HepG2 (cell line): ENCODE measurements around the gene OPRL1. TPM values are rescaled to one million over a fixed set of nuclear protein-coding genes. Genes with fewer than 3 reads are reported as not detected.

Source experiments
- FOXO1 ChIP-seq: sonication (generic); formaldehyde crosslinking; IDR thresholded peaks from 2 replicates; pipeline ENCODE4 v1.4.0; 2020; ENCODE audit warnings: missing genetic modification reagents
- GPN1 ChIP-seq: sonication (generic); formaldehyde crosslinking; IDR thresholded peaks from 2 replicates; pipeline ENCODE4 v1.5.1; 2020; ENCODE audit warnings: missing genetic modification reagents, borderline replicate concordance
- HDAC1 ChIP-seq: sonication (generic); formaldehyde crosslinking; IDR thresholded peaks from 2 replicates; pipeline ENCODE4 v1.5.1; 2020; ENCODE audit warnings: mild to moderate bottlenecking, missing genetic modification reagents
- HINFP ChIP-seq: sonication (generic); formaldehyde crosslinking; IDR thresholded peaks from 2 replicates; pipeline ENCODE4 v1.4.0; 2020; ENCODE audit warnings: low read depth, mild to moderate bottlenecking, missing genetic modification reagents
- KMT2A ChIP-seq: sonication (generic); formaldehyde crosslinking; IDR thresholded peaks from 2 replicates; pipeline ENCODE4 v1.4.0; 2020; ENCODE audit warnings: missing genetic modification reagents
- LBX2 ChIP-seq: sonication (generic); formaldehyde crosslinking; IDR thresholded peaks from 2 replicates; pipeline ENCODE4 v1.5.0; 2020; ENCODE audit warnings: missing genetic modification reagents, mild to moderate bottlenecking, borderline replicate concordance
- SIX1 ChIP-seq: sonication (generic); formaldehyde crosslinking; IDR thresholded peaks from 2 replicates; pipeline ENCODE4 v1.4.0; 2020; ENCODE audit warnings: missing genetic modification reagents, borderline replicate concordance
- SMAD1 ChIP-seq: sonication (generic); formaldehyde crosslinking; IDR thresholded peaks from 2 replicates; pipeline ENCODE4 v1.4.0; 2020; ENCODE audit warnings: missing genetic modification reagents, low read depth, mild to moderate bottlenecking, borderline replicate concordance
- SMAD3 ChIP-seq: sonication (generic); formaldehyde crosslinking; IDR thresholded peaks from 2 replicates; pipeline ENCODE4 v1.4.0; 2020; ENCODE audit warnings: missing genetic modification reagents
- XRCC5 ChIP-seq: fragments of 200-400 bp; formaldehyde crosslinking; optimal IDR thresholded peaks from 2 replicates; pipeline ENCODE3; 2017; ENCODE audit warnings: mild to moderate bottlenecking, low read length
- ZBTB4 ChIP-seq: sonication (generic); formaldehyde crosslinking; IDR thresholded peaks from 2 replicates; pipeline ENCODE4 v1.4.0; 2020; ENCODE audit warnings: missing genetic modification reagents, mild to moderate bottlenecking, borderline replicate concordance
- ZBTB44 ChIP-seq: sonication (generic); formaldehyde crosslinking; IDR thresholded peaks from 2 replicates; pipeline ENCODE4 v1.4.0; 2020; ENCODE audit warnings: missing genetic modification reagents
- ZNF282 ChIP-seq: fragments of 450-650 bp; IDR thresholded peaks from 2 replicates; pipeline ENCODE4 v1.6.1; 2018; ENCODE audit not compliant: partially characterized antibody
- ZNF3 ChIP-seq: IDR thresholded peaks from 2 replicates; pipeline ENCODE4 v1.7.0; 2017; ENCODE audit warnings: inconsistent platforms
- ZNF33A ChIP-seq: sonication (generic); formaldehyde crosslinking; IDR thresholded peaks from 2 replicates; pipeline ENCODE4 v1.5.1; 2020; ENCODE audit warnings: missing genetic modification reagents, mild to moderate bottlenecking, moderate library complexity, borderline replicate concordance
- ZNF709 ChIP-seq: sonication (generic); formaldehyde crosslinking; IDR thresholded peaks from 2 replicates; pipeline ENCODE4 v1.5.0; 2020; ENCODE audit warnings: mild to moderate bottlenecking, missing genetic modification reagents
- ZNF777 ChIP-seq: sonication (generic); formaldehyde crosslinking; IDR thresholded peaks from 2 replicates; pipeline ENCODE4 v1.4.0; 2020; ENCODE audit warnings: missing genetic modification reagents
- ZNF782 ChIP-seq: sonication (generic); formaldehyde crosslinking; IDR thresholded peaks from 2 replicates; pipeline ENCODE4 v1.4.0; 2020; ENCODE audit warnings: missing genetic modification reagents, mild to moderate bottlenecking, borderline replicate concordance
- polyA plus RNA-seq, 8 experiments: library from polyadenylated mRNA; depleted of rRNA in 3 of 8; stranded (reverse) in 7 of 8; unstranded in 1 of 8; fragments of >200 nt; fragmentation: Illumina TruSeq in 4 of 8; extraction: Trizol in 4 of 8; gene quantifications; 2 replicates each; pipeline versions ENCODE4 v1.2.1 to v1.2.3, GENCODE V29; 2011 to 2016; ENCODE audit warnings: low read depth in 4 of 8, missing spikeins in 1 of 8, mixed read lengths in 1 of 8; ENCODE audit not compliant: insufficient read depth in 1 of 8
- total RNA-seq, 5 experiments: library from RNA; depleted of rRNA; stranded (reverse); fragments of >200 nt; fragmentation: Illumina TruSeq; extraction: Trizol; gene quantifications; 2 replicates each; pipeline ENCODE4 v1.2.3, GENCODE V29; 2016; ENCODE audit warnings: low read depth in 1 of 5
- TF ChIP-seq, protein P1 (sequence below): sonication (generic); formaldehyde crosslinking; IDR thresholded peaks from 2 replicates; pipeline ENCODE4 v1.8.1; 2022; ENCODE audit warnings: low read depth, mild to moderate bottlenecking, missing genetic modification reagents
- TF ChIP-seq, protein P2 (sequence below): IDR thresholded peaks from 2 replicates; pipeline ENCODE4 v1.6.1; 2016; ENCODE audit warnings: low read depth

Gene OPRL1
- total and polyA plus RNA-seq, 2 of the 13 experiments (the other 11 are each of a cell fraction or from before 2014, with no cell fraction given) = 0.35 to 0.71 TPM

DNA sequence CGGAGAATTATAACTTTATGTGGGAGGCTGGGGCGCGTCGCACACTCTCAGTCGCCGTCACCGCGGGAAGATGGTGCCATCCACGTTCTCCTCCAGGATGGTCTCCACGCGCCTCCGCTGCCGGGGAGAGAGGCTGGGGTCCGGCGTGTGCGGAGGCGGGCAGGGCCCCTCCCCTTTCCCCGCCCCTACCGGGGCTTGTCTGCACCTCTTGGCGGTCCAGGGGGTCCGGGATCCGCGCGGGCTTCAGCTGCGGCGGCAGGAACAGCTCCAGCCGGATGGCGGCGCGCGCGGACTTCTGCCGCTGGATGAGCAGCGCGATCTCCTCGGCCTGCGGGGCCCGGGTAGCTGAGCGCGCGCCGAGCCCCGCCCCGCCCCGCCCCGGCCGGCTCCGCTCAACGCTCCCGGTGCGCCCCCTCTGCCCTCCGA is 3.5 kb downstream of the OPRL1 start (continued):
- TF ChIP-seq, protein P1, sequence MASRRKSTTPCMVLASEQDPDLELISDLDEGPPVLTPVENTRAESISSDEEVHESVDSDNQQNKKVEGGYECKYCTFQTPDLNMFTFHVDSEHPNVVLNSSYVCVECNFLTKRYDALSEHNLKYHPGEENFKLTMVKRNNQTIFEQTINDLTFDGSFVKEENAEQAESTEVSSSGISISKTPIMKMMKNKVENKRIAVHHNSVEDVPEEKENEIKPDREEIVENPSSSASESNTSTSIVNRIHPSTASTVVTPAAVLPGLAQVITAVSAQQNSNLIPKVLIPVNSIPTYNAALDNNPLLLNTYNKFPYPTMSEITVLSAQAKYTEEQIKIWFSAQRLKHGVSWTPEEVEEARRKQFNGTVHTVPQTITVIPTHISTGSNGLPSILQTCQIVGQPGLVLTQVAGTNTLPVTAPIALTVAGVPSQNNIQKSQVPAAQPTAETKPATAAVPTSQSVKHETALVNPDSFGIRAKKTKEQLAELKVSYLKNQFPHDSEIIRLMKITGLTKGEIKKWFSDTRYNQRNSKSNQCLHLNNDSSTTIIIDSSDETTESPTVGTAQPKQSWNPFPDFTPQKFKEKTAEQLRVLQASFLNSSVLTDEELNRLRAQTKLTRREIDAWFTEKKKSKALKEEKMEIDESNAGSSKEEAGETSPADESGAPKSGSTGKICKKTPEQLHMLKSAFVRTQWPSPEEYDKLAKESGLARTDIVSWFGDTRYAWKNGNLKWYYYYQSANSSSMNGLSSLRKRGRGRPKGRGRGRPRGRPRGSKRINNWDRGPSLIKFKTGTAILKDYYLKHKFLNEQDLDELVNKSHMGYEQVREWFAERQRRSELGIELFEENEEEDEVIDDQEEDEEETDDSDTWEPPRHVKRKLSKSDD (CRISPR knock-in tag) = no peak
- TF ChIP-seq ZNF709 (CRISPR knock-in tag) = no peak
- no peak for TF ChIP-seq HINFP
- peak; percentile 21; the same call in 1 of the 2 replicates for TF ChIP-seq FOXO1
- TF ChIP-seq GPN1 = no peak
- no peak for TF ChIP-seq LBX2
- no peak for TF ChIP-seq SMAD3 (CRISPR knock-in tag)
- no peak for TF ChIP-seq ZNF777
- no peak for TF ChIP-seq ZBTB4 (CRISPR knock-in tag)
- no peak for TF ChIP-seq ZNF33A (CRISPR knock-in tag)
- no peak for TF ChIP-seq SIX1 (CRISPR knock-in tag)
- no peak for TF ChIP-seq KMT2A (CRISPR knock-in tag)
- TF ChIP-seq, protein P2, sequence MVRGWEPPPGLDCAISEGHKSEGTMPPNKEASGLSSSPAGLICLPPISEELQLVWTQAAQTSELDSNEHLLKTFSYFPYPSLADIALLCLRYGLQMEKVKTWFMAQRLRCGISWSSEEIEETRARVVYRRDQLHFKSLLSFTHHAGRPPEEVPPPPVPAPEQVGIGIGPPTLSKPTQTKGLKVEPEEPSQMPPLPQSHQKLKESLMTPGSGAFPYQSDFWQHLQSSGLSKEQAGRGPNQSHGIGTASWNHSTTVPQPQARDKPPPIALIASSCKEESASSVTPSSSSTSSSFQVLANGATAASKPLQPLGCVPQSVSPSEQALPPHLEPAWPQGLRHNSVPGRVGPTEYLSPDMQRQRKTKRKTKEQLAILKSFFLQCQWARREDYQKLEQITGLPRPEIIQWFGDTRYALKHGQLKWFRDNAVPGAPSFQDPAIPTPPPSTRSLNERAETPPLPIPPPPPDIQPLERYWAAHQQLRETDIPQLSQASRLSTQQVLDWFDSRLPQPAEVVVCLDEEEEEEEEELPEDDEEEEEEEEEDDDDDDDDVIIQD (CRISPR knock-in tag) = 0 out of 2 replicates have a peak, but pooled peaks have one; percentile 33
- no peak for TF ChIP-seq ZNF3
- TF ChIP-seq ZNF282 = no peak
- peak; percentile 82 for TF ChIP-seq XRCC5
- TF ChIP-seq SMAD1 (CRISPR knock-in tag) = no peak
- TF ChIP-seq HDAC1 (CRISPR knock-in tag) = peak; percentile 59; the same call in 1 of the 2 replicates
- TF ChIP-seq ZBTB44 = no peak
- TF ChIP-seq ZNF782 (CRISPR knock-in tag) = no peak
